RPMI7951 (cell line): ENCODE data around the gene OR2T33. TPM values are rescaled to one million over a fixed set of nuclear protein-coding genes. Genes with fewer than 3 reads are reported as not detected.
"Not testable (repeated sequence)": the region's sequence is repeated elsewhere in the genome, so short reads cannot be mapped to it uniquely, and the experiment has no call there.

Experiments
- DNase-seq: peaks from one replicate; pipeline ENCODE4 v3.0.0-alpha.2; 2012; ENCODE audit warnings: low read depth
- total RNA-seq: library from RNA; depleted of rRNA; stranded (reverse); fragments of >200 nt; shearing (Covaris generic); gene quantifications from 2 replicates; pipeline ENCODE4 v1.2.3, GENCODE V29; 2014; rRNA removed

Gene OR2T33
- not detected in 2 replicates for total RNA-seq

GRCh38 chr1:248277876-248278275 is at the start of gene OR2T33:
OR2T33 (minus strand) TSS chr1:248277976; CDS start chr1:248273814, 4,162 bp downstream.
- DNase-seq, result no peak

DNA sequence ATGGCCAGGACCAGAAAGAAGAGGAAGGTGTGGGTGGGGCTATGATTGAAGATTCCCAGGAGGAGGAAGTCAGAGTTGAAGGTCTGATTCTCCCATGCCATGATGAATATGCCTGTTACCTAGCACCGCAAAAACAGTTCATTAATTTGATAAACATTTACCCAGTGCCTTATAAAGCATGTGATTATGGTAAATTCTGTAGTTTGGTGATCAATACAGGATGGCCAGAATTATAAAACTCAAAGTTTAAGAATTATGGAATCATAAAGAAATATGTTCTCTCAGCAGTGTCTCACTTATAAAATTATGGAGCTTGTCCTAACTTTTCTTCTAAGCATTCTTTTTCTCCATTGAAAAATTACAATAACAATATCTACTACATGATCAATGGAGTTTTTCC is 46.7 kb upstream of the OR2T33 start, which contains the start of gene OR2M7:
Gene OR2M7, minus strand, starts transcription at position 101 of the 400 bp plus-strand sequence. Its CDS starts 0 bp downstream, at position 101.
- DNase-seq, result no peak

GRCh38 chr1:248316796-248317195 is 39.0 kb upstream of the OR2T33 start:
- no peak for DNase-seq

DNA sequence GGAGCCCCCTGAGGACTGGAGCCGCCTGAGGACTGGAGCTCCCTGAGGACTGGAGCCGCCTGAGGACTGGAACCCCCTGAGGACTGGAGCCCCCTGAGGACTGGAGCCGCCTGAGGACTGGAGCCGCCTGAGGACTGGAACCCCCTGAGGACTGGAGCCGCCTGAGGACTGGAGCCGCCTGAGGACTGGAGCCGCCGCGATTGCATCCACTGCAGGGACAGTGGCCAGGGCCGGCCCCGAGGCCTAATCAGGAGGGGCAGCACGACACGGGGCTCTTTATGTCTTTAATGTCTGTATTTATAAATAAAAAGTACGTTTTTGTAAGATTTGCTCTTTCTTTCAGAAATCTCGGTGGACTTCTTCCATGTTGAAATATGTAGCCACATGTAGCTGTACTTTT is 29.0 kb upstream of the OR2T33 start:
- not testable (repeated sequence) for DNase-seq

DNA sequence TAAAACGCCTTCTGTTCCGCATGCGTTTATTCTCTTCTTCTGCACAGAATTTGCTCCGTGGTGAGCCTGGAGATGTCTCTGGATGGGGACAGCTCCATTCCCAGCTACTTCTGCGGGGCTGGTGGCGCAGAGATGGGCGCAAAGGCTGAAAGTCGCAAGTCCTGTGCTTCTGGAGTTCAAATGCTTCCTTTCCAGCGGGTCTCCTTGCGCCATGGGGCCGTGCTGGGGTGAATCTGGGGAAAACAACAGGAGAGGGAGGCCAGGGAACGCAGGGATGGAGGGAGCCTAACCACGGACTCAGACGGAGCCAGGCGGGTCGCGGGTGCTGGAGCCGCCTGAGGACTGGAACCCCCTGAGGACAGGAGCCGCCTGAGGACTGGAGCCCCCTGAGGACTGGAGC is 28.3 kb upstream of the OR2T33 start:
- DNase-seq, result no peak

GRCh38 chr1:248305672-248306071 is 27.9 kb upstream of the OR2T33 start:
- not testable (repeated sequence) for DNase-seq

DNA sequence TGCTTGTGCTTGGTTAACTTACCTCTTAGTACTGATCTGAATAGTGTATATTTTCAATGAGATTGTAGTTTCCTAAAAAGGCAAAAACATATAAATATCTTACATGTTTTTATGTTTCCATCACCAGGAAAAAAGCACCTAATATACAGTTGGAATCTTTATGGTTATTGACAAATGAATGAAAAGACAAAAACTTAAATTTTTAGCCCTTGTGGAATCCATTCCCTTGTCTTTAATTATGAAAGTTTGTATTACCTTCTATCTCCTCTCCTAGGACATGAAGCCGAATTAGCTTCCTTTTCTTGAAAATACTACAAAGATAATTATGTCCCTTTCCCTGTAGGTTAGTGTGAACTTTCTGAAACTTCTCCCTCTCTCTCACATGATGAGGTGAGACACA is 25.5 kb upstream of the OR2T33 start, which contains the start of gene OR2T12:
Gene OR2T12, minus strand, starts transcription at position 101 of the 400 bp plus-strand sequence. CDS start 7,846 bp downstream, outside the sequence.
- no peak for DNase-seq

DNA sequence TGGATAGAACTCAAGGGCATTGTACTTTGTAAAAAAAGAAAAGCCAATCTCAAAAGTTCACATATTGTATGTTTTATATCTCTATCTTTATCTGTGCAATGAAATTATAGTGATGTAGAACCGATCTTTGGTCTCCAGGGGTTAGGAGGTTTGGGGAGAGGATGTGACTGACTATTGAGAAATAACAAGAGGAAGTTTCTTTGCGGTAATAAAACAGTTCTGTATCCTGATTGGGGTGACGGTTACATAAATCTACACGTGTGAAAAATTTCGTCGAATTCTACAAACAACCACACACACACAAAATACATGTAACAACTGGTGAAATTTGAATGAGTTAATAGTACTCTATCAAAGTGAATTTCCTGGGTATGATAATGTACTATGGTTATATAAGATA is 10.6 kb upstream of the OR2T33 start:
- no peak for DNase-seq

GRCh38 chr1:248273225-248273624 is 4.6 kb downstream of the OR2T33 start:
- DNase-seq, result not testable (repeated sequence)

GRCh38 chr1:248268178-248268577 is 9.6 kb downstream of the OR2T33 start:
- DNase-seq, result no peak

DNA sequence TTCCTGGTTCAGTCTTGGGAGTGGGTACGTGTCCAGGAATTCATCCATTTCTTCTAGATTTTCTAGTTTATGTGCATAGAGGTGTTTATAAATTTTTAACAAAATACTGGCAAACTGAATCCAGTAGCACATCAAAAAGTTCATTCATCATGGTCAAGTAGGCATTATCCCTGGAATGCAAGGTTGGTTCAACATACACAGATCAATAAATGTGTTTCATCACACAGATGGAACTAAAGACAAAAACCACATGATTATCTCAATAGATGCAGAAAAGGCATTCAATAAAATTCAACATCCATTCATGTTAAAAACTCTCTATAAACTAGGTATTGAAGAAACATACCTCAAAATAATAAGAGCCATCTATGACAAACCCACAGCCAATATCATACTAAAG is 18.5 kb downstream of the OR2T33 start:
- DNase-seq, result not testable (repeated sequence)

- peak; percentile 45 for DNase-seq
Measured at GRCh38 chr1:248243204-248243603, 34.6 kb downstream of the OR2T33 start.

- DNase-seq, result no peak
Measured at GRCh38 chr1:248239478-248239877, 38.3 kb downstream of the OR2T33 start.

DNA sequence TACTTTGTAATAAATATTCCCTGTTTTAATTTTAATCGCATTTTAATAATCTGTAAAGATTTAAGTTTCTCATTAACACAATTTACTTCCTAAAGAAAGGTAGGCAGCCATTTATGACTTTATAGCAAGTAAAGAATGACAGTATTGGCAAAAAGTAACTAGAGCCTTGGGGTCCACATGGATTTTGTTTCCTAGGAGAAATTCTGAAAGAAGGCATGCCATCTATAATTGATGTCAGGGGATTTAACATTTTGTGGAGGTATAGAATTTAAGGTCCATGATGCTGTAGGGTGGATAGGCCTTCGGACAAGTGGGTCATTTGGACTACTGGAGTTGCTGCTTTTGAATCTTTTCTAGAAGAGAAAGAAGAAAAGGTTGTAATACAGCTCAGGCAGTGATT is 46.7 kb downstream of the OR2T33 start, which contains the start of gene OR2M4:
Gene OR2M4, plus strand, starts transcription at position 301 of the 400 bp plus-strand sequence. CDS start 7,512 bp downstream, outside the sequence.
- no peak for DNase-seq

DNA sequence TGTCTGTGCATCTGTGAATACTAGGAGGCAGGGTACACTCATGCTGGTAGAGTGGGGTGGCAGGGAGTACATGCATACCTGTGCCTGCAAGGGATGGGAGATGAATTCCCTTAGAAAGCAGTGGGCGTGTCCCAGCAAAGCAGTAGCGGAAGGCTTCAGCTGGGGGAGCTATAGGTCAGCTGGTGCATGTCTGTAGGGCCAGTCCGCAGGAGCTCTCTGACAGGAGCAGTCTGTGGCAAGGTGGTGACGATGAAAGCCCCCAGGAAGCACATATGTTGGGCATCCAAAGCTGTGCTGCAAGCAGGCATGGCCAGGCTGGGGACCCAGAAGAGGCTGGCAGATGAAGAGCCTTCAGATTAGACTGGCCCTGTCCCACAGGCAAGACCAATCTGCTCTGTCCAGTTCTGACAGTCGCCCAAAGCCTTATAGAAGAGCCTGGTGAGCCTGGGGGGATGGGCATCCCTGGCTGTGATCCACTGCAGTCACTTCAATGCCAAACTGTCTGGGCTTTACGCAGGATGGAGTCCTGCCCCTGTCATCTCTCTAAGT is 48.3 kb downstream of the OR2T33 start:
- DNase-seq, result no peak

DNA sequence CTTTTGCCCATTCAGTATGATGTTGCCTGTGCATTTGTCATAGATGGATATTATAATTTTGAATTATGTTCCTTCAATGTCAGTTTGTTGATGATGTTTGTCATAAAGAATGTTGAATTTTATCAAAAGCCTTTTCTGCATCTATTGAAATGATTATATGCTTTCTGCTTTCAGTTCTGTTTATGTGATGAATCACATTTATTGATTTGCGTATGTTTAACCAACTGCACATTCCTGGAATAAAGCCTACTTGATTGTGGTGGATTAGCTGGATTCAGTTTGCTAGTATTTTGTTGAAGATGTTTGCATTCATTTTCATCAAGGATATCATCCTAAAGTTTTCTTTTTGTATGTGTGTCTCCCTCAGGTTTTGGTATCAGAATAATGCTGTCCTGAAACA is 52.2 kb downstream of the OR2T33 start:
- DNase-seq, result no peak

Other genes starting within 250 kb of the OR2T33 start
- gene OR2L2, start 247.9 kb downstream of the OR2T33 start, total RNA-seq, result not detected in 2 replicates
- gene OR2L3, start 231.1 kb downstream of the OR2T33 start, total RNA-seq, result not detected in 2 replicates
- not detected in 2 replicates for gene OR2L13, start 182.8 kb downstream of the OR2T33 start, total RNA-seq
- gene OR2M5, start 132.8 kb downstream of the OR2T33 start, total RNA-seq, result not detected in 2 replicates
- gene OR2M2, start 103.2 kb downstream of the OR2T33 start, total RNA-seq, result not detected in 2 replicates
- not detected in 2 replicates for gene OR2M3, start 80.7 kb downstream of the OR2T33 start, total RNA-seq
- 0.20 TPM in 1 of 2 replicates, not detected in the other for gene OR2M4, start 46.6 kb downstream of the OR2T33 start, total RNA-seq
- not detected in 2 replicates for gene OR2T12, start 25.4 kb upstream of the OR2T33 start, total RNA-seq
- not detected in 2 replicates for gene OR2M7, start 46.6 kb upstream of the OR2T33 start, total RNA-seq
- not detected in 2 replicates for gene OR14C36, start 70.8 kb upstream of the OR2T33 start, total RNA-seq
- gene OR2T4, start 83.7 kb upstream of the OR2T33 start, total RNA-seq, result not detected in 2 replicates
- not detected in 2 replicates for gene OR2T6, start 97.8 kb upstream of the OR2T33 start, total RNA-seq
- not detected in 2 replicates for gene OR2T1, start 125.1 kb upstream of the OR2T33 start, total RNA-seq
- not detected in 2 replicates for gene OR2T2, start 167.7 kb upstream of the OR2T33 start, total RNA-seq
- not detected in 2 replicates for gene OR2T3, start 195.4 kb upstream of the OR2T33 start, total RNA-seq
- gene OR2T5, start 210.6 kb upstream of the OR2T33 start, total RNA-seq, result not detected in 2 replicates
- gene OR2G6, start 230.1 kb upstream of the OR2T33 start, total RNA-seq, result not detected in 2 replicates